Neural cell (in vitro differentiated cells): ENCODE data around the gene NFIA. TPM values are rescaled to one million over a fixed set of nuclear protein-coding genes. Genes with fewer than 3 reads are reported as not detected.

Experiments used
- H2AFZ ChIP-seq: fragments of 200-600, 300-800 bp; sonication (generic), shearing (Covaris generic); 2 replicates; pipeline ENCODE4 v1.6.0; 2014; ENCODE audit warnings: low read depth, mild to moderate bottlenecking, antibody characterized with exemption, low read length, moderate library complexity
- H3F3A ChIP-seq: fragments of 200-600 bp; shearing (Covaris generic); 2 replicates; pipeline ENCODE4 v1.6.1; 2016; ENCODE audit warnings: mild to moderate bottlenecking, moderate library complexity, mixed read lengths, antibody characterized with exemption, low read length; ENCODE audit not compliant: insufficient read depth, poor library complexity, severe bottlenecking
- H3K27ac ChIP-seq: fragments of 200-600, 300-800 bp; sonication (generic), shearing (Covaris generic); 2 replicates; pipeline ENCODE4 v1.5.1; 2014; ENCODE audit warnings: mild to moderate bottlenecking, low read length, moderate library complexity
- H3K27me3 ChIP-seq: fragments of 300-800, 200-600 bp; sonication (generic), shearing (Covaris generic); 2 replicates; pipeline ENCODE4 v1.6.0; 2014; ENCODE audit warnings: mild to moderate bottlenecking, low read depth, low read length, moderate library complexity; ENCODE audit not compliant: insufficient read depth
- H3K36me3 ChIP-seq: fragments of 300-800, 200-600 bp; sonication (generic), shearing (Covaris generic); 2 replicates; pipeline ENCODE4 v1.5.1; 2014; ENCODE audit warnings: mild to moderate bottlenecking, antibody characterized with exemption, low read length, moderate library complexity; ENCODE audit not compliant: insufficient read depth
- H3K4me2 ChIP-seq: fragments of 300-800, 200-600 bp; sonication (generic), shearing (Covaris generic); 2 replicates; pipeline ENCODE4 v1.6.0; 2014; ENCODE audit warnings: mild to moderate bottlenecking, low read length
- H3K4me3 ChIP-seq: fragments of 300-800, 200-600 bp; sonication (generic), shearing (Covaris generic); 2 replicates; pipeline ENCODE4 v1.5.1; 2014; ENCODE audit warnings: mild to moderate bottlenecking, low read length, moderate library complexity
- H3K79me2 ChIP-seq: fragments of 200-600 bp; shearing (Covaris generic); replicated peaks from 2 replicates; pipeline ENCODE4 v1.6.0; 2014; ENCODE audit warnings: mild to moderate bottlenecking, low read length, moderate library complexity; ENCODE audit not compliant: insufficient read depth
- H3K9ac ChIP-seq: fragments of 300-800, 200-600 bp; sonication (generic), shearing (Covaris generic); 2 replicates; pipeline ENCODE4 v1.6.1; 2016; ENCODE audit warnings: mild to moderate bottlenecking, low read length, mixed read lengths
- H3K9me2 ChIP-seq: fragments of 200-600 bp; shearing (Covaris generic); 2 replicates; pipeline ENCODE4 v1.6.1; 2016; ENCODE audit warnings: mild to moderate bottlenecking, low read length, mixed read lengths; ENCODE audit not compliant: insufficient read depth
- H3K9me3 ChIP-seq: fragments of 200-600, 300-800 bp; sonication (generic), shearing (Covaris generic); 2 replicates; pipeline ENCODE4 v1.6.1; 2016; ENCODE audit warnings: mild to moderate bottlenecking, mixed run types, low read length, moderate library complexity, mixed read lengths
- H4K20me1 ChIP-seq: fragments of 200-600 bp; shearing (Covaris generic); 2 replicates; pipeline ENCODE4 v1.6.1; 2016; ENCODE audit warnings: mild to moderate bottlenecking, mixed run types; ENCODE audit not compliant: insufficient read depth
- CTCF ChIP-seq: fragments of 450-650 bp; IDR thresholded peaks from 2 replicates; pipeline ENCODE4 v1.5.1; 2014; ENCODE audit warnings: antibody characterized with exemption, mild to moderate bottlenecking, moderate library complexity; ENCODE audit not compliant: poor library complexity, severe bottlenecking
- EP300 ChIP-seq: fragments of 450-650 bp; conservative IDR thresholded peaks from 2 replicates; pipeline ENCODE4 v1.6.1; 2014; ENCODE audit warnings: antibody characterized with exemption, mild to moderate bottlenecking, moderate library complexity; ENCODE audit not compliant: poor library complexity, severe bottlenecking
- EZH2 ChIP-seq: fragments of 200-600, 300-800 bp; shearing (Covaris generic), sonication (generic); IDR thresholded peaks from 2 replicates; pipeline ENCODE4 v1.6.1; 2014; ENCODE audit warnings: antibody characterized with exemption, low read length, borderline replicate concordance, mild to moderate bottlenecking; ENCODE audit not compliant: insufficient read depth, poor library complexity, severe bottlenecking
- MXI1 ChIP-seq: fragments of 450-650 bp; conservative IDR thresholded peaks from 2 replicates; pipeline ENCODE4 v1.6.1; 2014; ENCODE audit warnings: antibody characterized with exemption, mild to moderate bottlenecking; ENCODE audit not compliant: poor library complexity, severe bottlenecking
- POLR2AphosphoS5 ChIP-seq: IDR thresholded peaks from 2 replicates; pipeline ENCODE4 v1.6.1; 2012
- RAD21 ChIP-seq: fragments of 450-650 bp; conservative IDR thresholded peaks from 2 replicates; pipeline ENCODE4 v1.6.1; 2014; ENCODE audit warnings: antibody characterized with exemption, mild to moderate bottlenecking, moderate library complexity
- REST ChIP-seq: IDR thresholded peaks from 2 replicates; pipeline ENCODE4 v1.6.1; 2012; ENCODE audit warnings: borderline replicate concordance
- SMC3 ChIP-seq: fragments of 450-650 bp; conservative IDR thresholded peaks from 2 replicates; pipeline ENCODE4 v1.6.1; 2014; ENCODE audit warnings: antibody characterized with exemption, mild to moderate bottlenecking, moderate library complexity; ENCODE audit not compliant: poor library complexity
- TAF1 ChIP-seq: IDR thresholded peaks from 2 replicates; pipeline ENCODE4 v1.6.1; 2012; ENCODE audit warnings: low read depth
- polyA plus RNA-seq: library from polyadenylated mRNA; depleted of rRNA; stranded (reverse); fragments of >200 nt; gene quantifications from 2 replicates; pipeline ENCODE4 v1.2.3, GENCODE V29; 2014

The NFIA gene
- polyA plus RNA-seq, 1 donor from 2014 or later = 0.47 TPM

- Histone ChIP-seq H3K27ac (no peak overlapping the region), H3K27me3 (peaks cover 8% of the 10 kb centered on the region), H4K20me1 (no peaks in the 10 kb centered on the region), H3K9ac (no peak overlapping the region), H3F3A (no peaks in the 10 kb centered on the region), H3K4me3 (no peak overlapping the region), H3K36me3 (no peaks in the 10 kb centered on the region), H3K4me2 (no peak overlapping the region), H2AFZ (no peak overlapping the region), H3K9me2 (no peaks in the 10 kb centered on the region), H3K9me3 (no peaks in the 10 kb centered on the region), H3K79me2 (no peaks in the 10 kb centered on the region)
- no peak for TF ChIP-seq TAF1
- no peak for TF ChIP-seq REST
- TF ChIP-seq POLR2AphosphoS5 = no peak
- TF ChIP-seq MXI1 = no peak
- no peak for TF ChIP-seq EP300
- no peak for TF ChIP-seq EZH2
- no peak for TF ChIP-seq CTCF
- TF ChIP-seq SMC3 = no peak
- TF ChIP-seq RAD21 = no peak
These were observed 366.6 kb downstream of the NFIA start for GRCh38 chr1:61448914-61449313.

- TF ChIP-seq MXI1 (no peak), EP300 (no peak)
These were observed 367.0 kb downstream of the NFIA start for GRCh38 chr1:61449410-61449809.

GRCh38 chr1:61450454-61450853 is 368.1 kb downstream of the NFIA start:
- H3K79me2 ChIP-seq = no peaks in the 10 kb centered on the region
- H3K4me3 ChIP-seq = no peak overlapping the region
- no peaks in the 10 kb centered on the region for H3K36me3 ChIP-seq
- H3K9me3 ChIP-seq = no peaks in the 10 kb centered on the region
- no peak overlapping the region for H3K4me2 ChIP-seq
- H3K27ac ChIP-seq = no peak overlapping the region
- peaks cover 11% of the 10 kb centered on the region for H3K27me3 ChIP-seq
- no peak overlapping the region for H2AFZ ChIP-seq
- no peak overlapping the region for H3K9ac ChIP-seq
- TF ChIP-seq EP300 (no peak), MXI1 (no peak), TAF1 (no peak), POLR2AphosphoS5 (no peak), SMC3 (no peak), REST (no peak), CTCF (no peak), RAD21 (no peak), EZH2 (no peak)
- no peaks in the 10 kb centered on the region for H3F3A ChIP-seq
- no peaks in the 10 kb centered on the region for H4K20me1 ChIP-seq
- no peaks in the 10 kb centered on the region for H3K9me2 ChIP-seq

More at GRCh38 chr1:61449410-61449809, 367.0 kb downstream of the NFIA start:
- peaks cover 11% of the 10 kb centered on the region for H3K27me3 ChIP-seq
- H3K9me3 ChIP-seq = no peaks in the 10 kb centered on the region
- H4K20me1 ChIP-seq = no peaks in the 10 kb centered on the region
- no peaks in the 10 kb centered on the region for H3K79me2 ChIP-seq
- no peak overlapping the region for H3K4me2 ChIP-seq
- no peaks in the 10 kb centered on the region for H3K9me2 ChIP-seq
- H3K36me3 ChIP-seq = no peaks in the 10 kb centered on the region
- H3F3A ChIP-seq = no peaks in the 10 kb centered on the region
- H3K4me3 ChIP-seq = no peak overlapping the region
- no peak overlapping the region for H3K27ac ChIP-seq
- H2AFZ ChIP-seq = no peak overlapping the region
- H3K9ac ChIP-seq = no peak overlapping the region
